Measurements from ENCODE around the gene FAM149A.

FAM149A gene

DNA sequence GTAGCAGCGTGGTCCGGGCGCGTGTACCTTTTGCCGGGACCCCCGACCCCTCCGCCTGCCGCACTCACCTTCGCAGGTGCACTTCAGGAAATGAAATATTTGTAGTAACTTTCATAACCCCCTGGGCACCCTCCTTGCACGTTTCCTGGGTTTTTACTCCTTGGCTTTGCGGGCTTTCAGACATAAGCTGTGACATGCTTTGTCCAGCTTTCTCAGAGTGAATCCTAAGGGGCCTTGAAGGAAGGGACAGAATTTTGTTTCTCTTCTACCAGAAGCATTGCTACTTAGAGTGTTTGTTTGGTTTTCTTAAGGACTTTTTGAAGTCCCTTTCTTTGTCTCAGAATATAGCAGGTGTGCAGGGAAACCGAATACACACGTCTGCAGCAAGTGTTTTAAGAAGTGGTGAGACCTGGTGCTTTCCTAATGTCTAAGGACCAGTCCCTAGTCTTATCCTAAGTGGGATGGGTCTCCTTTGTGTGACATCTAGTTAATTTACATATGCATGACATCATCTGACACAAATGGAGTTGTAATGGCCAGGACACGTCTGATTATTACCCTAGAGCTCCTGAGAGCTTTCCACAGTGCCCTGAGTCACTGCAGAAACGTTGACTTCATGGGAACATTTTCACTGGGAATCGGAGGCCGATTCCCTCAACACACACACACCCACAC lies 1.3 kb downstream of the FAM149A start:
- DNase-seq = no peak

DNA sequence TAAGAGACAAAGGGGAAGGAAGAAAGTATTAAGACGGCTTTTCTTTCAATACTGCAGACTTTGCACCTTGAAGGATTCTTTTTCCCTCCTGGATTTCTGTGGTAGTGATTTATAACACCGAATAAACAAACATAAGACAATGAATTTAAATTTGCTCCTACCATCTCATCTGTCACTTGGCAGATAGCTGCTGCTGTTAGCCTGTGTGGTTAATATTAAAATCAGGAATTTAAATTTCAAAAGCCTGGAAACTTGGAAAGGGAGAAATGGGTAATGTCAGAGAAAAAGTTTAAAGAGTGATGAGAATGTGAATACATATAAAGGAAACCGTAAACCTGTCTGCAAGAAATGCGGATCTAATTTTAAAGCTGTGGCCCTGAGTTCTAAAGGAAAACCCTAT lies 3.4 kb downstream of the FAM149A start:
- no peak for DNase-seq

DNA sequence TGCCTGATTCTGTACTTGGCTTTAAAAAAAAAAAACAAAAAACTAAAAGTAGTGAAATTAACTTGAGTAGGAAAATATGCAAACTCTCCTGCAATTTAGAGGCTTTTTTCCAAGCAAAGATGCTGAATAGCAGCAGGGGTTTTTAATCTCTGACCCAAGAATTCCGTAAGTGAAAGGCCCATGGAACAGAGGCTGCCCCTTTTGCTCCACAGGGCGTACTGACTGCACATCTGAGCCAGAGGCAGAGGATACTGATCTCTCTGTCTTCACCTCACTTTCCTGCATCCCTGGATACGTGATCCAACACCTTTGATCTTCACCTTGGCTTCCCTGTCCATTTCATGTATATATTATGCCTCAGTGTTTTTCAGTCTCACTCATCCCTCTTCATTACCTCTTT lies 3.9 kb downstream of the FAM149A start:
- DNase-seq = no peak

DNA sequence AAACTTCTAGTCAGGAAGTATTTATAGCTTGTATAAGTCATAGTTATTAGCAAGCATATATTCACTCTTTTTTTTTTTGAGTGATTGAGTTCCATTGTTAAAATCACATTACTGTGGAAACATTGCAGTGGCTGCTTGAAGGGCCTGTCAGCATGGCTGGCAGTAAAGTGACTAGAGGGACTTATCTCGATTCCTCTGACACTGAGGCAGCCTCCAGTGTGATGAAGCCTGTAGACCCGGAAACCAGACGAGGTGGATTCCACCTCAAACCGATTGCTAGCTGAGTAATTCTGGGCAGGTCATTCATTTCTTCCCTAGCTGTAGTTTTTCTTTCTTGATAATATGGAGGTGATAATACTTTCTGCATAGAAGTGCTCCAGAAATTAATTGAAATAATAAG lies 4.7 kb downstream of the FAM149A start:
- no peak for DNase-seq

DNA sequence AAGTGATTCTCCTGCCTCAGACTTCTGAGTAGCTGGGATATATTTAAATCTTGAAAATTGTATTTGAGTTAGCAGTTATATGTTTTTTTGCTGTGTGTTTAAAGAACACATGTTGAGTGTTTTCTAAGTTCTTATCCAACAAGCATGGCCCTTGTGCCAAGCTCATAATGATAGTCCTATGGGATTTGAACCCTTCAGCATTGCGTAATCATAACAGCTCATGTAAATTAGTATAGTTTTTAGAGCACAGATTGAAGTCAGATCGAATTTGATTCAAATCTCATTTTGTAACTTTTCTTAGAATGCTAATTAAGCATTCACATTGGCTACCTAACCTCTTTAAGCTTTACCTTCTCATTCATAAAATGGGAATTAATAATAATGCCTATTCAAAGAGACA lies 12.2 kb downstream of the FAM149A start:
- no peak for DNase-seq

DNA sequence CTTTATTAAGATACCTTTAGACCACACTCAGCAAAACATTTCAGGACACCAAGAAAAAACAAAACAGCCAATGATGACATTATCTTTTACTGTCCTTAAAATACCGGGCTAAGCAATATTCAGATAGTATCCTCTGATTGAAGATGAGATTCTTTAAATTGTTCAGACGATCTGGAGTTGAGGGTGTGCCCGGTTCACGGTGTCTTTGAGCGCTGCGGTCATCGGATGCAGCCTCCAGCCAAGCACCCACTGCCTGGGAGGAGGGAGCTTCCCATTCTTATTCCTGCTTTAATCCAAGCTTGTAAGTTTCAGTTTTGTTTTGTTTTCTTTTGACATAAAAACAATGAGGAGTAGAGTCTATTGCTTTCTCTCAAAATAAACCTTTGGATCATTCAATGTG lies 14.1 kb downstream of the FAM149A start:
- DNase-seq = no peak

DNA sequence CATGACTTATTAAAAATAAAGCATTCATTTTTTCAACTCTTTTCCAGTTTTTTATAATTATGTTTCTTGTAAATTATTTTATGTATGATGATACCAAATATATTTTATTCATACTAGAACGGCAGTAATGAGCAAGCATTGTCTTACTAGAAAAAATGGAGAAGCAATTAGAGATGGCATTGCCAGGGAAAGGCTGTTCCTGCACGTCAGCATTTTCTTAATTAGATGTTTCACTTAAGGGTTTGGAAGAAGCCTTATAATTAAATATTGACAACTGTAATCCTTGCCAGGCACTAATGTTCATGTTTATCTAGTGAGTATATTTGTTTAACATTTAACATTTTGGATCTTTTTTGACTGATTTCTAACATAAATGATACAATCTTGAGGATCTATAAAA lies 16.6 kb downstream of the FAM149A start:
- DNase-seq = no peak

DNA sequence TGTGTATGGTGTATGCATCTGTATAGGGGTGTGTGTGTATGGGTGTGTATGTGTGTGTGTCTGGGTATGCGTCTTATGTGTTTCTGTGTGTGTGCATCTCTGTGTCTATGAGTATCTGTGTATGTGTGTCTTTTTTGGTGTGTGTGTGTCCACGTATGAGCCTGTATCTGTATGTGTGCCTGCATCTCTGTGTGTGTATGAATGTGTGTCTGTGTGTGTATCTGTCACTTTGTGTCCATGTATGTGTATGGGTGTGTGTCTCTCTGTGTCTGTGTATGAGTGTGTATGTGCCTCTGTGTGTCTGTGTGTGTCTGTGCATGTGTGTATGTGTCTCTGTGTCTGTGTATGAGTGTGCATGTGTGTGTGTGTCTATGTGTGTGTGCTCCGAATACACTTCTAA lies 24.3 kb downstream of the FAM149A start:
- DNase-seq = no peak

DNA sequence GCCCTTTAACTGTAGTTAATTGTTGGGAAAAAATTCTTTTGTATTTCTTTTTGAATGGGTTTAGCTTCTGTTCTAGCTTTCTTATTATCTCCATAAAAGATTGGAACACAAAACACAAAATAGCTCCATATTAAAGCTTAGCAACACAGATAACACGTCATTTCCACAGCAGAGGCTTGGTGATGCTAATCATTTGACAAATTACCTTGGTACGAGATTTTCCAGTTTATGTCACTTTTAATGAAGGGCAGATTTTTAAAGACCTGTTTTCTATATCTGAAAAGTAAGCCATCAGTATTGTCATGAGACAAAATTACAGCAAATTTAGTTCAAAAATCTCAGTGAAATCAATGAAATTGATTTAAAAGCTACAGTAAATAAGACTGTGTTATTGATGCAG lies 27.4 kb downstream of the FAM149A start:
- DNase-seq = no peak

DNA sequence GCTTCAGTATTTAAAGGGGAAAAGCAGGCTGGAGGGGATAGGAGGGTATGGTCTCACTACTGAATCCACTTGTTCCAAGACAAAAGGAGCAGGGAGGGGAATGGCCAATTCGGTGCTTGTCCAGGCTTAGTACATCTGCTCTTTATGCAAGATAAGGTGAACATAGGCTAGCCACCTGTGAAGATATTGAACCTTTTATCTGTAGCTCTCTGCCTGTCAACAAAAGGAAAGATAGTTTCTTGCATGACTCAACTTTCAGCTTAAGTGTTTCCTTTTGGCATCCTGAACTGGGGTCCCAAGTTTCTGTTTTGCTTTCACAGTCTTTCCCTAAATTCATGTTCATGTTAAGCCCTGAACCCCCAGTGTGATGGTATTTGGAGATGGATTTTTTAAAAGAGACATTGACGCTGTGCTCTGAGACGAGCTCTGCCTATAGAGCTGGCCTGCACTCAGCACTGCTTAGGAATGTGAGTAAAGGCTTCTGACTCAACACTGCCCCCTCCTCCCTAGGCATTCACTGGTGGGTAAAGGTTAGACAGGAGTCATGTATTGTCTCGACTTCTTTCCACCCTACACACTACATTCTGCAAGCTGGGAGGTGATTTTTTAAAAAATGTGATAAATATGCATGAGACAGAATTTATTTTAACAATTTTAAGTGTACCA lies 28.2 kb downstream of the FAM149A start:
- DNase-seq = peak; percentile 63

DNA sequence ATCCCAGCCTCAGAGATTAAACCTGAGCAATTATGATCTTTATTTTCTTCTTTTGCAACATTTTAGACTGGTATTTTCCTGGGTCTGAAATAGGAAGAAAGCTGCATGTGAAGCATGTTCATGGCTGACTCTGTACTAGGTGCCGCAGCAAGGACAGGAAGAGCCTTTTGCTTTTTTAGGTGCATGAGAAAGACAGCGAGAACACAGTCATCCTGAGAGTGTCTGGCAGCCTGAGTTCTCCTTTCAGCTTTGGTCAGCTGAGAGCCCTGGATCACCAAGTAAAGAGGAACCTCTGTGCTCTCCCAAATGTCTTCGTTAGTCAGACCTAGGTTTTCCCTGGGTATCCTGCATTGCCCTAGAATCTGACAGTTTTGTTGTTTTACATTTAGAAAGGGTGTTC lies 29.8 kb downstream of the FAM149A start:
- DNase-seq = no peak

DNA sequence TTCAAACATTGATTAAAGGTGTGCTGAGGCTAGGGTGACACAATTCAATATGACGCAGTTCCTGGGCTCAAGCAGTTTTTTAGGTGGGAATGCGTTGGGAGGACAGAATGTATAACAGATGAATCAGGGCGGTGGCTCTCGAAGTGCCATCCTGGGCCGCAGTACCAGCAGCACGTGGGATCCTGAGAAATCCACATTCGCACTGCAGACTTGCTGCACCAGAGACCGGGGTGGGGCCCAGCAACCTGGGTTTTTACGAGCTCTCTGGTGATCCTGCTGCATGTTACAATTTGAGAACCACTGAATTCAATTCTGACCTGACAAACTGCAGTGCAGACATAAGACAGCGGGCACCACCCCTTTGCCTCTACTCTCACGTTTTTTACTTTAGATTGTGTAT lies 30.4 kb downstream of the FAM149A start:
- DNase-seq = no peak

DNA sequence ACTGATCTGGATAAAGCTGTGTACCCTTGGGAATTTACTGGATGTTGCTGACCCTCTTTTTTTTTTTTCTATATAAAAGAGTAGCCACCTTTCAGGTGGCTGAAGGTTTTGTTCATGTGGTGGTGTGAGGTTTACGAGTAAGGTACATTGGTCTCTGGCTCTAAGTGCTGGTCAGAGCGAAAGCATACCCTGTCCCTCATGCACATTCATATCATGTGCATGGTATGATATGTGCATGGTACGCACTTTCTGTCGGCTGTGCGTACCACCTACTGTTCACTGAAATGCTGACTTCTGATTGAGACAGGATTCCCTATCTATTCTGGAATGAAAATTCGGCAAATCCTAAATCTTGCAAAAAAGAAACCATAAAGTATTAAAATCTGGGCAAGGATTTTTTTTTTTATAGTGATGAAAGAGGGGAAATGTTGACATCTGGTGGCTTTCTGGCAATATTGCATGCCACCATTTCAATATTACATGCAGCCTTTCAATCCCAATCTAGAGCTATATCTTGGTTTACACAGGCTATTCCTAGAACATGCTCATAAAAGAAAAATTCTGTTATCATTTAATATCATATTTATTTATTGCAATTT lies 32.8 kb downstream of the FAM149A start:
- DNase-seq = peak; percentile 23

DNA sequence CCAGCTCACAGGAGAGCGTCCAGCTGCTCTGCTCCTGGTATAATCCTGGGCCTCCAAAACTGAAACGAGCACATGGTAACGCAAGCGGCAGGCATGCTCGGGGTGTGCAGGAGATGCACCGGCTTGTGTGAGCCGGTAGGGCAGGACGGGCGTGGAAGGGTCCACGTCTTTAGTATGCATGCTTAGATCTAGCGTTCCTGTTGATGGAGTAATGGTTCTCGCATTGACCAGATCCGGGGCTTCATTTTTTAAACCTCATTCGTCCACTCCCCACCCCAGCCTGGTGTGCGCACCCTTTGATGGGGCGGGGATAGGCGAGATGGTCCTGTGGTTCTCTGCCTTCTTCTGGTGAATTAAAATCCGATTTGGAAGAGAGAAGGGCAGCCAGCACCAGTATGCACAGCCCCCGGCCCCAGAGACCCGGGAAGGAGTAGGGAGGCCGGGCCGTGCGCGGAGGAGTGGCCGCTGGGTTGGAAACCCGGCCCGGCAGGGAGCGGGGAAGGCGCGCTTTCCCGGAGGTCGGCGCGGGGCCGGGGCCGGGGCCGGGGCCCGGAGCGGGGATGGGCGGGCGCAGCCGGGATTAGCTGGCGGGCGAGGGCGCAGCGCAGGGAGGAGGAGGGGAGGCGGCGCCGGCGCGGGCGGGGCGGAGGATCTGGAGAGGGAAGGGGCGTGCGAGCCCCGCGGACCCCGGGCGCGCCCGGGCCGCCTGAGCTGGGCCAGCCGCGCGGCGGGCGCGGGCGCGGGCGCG lies 39.9 kb downstream of the FAM149A start:
- peak; percentile 50 for DNase-seq

DNA sequence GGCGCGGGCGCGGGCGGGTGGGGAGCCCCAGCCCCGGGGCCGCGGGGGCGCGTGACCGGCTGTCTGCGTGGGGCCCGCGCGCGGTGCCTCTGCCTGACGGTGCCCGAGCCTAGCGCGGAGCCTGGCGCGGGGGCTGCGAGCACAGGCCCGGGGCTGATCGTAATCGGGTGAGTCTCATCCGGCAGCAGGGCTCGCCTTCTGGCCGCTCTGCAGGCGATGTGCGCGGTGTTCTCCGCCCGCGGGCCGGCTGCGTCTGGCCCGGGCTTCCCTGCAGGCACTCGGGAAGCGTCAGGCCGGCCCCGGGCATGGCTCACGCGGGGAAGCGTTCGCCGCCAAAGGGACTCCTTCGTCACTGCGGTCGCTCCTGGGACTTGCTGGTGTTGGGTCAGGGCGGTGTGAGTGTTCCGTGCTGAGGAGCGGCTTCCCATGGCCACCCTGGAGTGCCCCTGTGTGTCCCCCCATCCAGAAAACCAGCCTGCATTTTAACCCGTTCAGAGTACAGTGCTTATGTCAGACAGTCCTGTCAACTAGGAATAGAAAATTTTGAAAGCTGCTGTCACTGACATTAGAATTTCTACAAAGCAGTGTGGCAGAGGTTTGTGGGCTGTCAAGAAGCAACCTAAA lies 40.6 kb downstream of the FAM149A start:
- DNase-seq = peak; percentile 55

DNA sequence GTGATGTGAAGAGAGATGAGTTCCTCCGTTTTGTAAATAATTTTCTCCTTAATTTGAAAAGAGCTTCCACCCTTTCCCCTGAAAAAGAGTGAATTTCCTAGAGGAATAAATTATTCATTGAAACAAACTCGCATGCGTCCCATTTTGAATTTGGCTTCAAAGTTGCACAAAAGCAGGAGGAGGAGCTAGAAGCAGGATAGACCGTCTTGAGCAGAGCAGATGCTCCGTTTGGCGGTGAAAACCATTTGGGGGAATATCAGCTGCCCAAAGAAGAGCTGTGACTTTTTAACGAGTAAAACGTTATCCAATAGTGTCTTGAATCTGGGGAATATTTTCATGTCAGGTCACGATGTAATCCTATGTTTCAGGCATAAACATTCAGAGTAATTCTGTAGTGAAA lies 42.0 kb downstream of the FAM149A start:
- no peak for DNase-seq

DNA sequence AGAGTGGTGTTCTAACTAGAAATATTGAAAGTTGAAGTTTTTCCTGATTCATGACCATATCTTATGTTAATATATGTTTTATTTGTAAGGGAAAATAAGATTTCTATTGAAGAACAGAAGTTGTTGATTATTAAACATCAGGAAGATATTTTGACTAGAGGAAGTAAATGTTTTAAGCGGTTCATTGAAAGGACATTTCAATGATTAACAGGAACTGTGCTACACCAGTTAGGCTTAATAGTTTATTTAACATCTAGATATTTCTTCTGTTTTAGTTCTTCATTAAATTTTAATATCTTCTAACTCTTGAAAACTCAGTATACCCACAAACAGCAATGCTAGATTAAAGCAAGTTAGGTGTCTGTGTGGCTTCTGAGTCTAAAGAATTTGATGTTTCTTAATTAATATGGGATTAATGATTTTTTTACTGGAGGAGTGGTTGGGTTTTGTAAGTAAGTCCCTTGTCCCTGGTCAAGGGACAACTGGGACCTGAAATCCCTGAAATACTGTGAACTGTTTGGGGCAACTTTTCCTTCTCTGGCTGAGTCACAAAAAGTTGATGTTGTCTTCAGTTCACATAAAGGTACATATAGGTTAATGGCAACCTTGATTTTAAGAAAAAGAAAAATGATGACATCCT lies 44.0 kb downstream of the FAM149A start:
- DNase-seq = no peak

DNA sequence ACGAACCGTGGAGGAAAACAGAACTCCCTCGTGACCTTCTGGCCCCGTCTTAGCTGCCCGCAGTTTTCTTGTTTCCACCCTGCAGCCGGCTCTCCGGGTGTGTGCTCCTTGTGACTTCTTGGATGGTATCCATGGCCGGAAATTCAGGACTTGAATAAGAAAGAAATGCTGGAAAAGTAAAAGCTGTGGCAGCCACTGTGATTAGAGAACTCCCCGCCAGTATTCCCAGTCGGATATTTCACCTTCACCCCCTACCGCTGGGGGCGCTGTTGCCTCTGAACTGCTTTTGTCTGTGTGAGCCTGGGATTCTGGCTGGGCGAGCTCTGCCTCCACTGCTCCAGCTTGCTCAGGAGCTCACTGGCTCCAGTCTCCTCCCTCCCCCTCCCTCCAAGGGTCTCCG lies 45.4 kb downstream of the FAM149A start:
- DNase-seq = peak; percentile 3

DNA sequence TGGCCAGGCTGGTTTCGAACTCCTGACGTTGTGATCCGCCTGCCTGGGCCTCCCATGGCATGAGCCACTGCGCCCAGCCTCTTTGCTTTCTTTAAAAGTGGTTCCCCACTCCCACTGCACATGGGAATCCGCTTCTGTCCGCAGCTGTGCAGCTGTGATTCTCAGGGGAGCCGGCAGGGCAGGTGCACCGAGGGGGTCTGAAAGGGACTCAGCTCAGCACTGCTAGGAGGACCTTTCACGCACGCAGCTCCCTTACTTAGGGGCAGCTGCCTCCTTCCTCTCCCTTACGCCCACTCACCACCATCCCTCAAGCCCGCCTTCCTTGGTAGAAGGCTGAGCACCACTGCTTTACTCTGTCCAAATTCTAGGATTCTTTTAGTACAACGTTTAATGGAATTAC lies 46.4 kb downstream of the FAM149A start:
- DNase-seq = no peak

DNA sequence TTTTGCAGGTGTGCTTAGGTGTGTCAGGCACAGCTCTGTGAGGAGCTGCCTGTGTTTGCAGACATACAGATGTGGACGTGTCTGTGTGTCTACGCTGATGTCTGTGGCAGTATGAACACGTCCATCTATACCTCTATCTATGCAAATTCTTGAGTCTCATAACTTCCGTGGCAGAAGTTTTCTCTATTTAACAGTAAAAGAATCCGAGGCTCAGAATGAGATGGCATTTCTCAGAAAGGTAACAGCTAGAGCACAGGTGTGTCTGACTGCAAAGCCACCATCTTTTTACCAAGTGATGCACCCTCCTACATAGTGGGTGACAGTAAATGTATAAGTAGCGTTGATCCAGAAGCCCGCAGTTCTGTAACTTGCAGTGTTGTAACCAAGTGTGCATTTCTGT lies 47.0 kb downstream of the FAM149A start:
- DNase-seq = no peak

DNA sequence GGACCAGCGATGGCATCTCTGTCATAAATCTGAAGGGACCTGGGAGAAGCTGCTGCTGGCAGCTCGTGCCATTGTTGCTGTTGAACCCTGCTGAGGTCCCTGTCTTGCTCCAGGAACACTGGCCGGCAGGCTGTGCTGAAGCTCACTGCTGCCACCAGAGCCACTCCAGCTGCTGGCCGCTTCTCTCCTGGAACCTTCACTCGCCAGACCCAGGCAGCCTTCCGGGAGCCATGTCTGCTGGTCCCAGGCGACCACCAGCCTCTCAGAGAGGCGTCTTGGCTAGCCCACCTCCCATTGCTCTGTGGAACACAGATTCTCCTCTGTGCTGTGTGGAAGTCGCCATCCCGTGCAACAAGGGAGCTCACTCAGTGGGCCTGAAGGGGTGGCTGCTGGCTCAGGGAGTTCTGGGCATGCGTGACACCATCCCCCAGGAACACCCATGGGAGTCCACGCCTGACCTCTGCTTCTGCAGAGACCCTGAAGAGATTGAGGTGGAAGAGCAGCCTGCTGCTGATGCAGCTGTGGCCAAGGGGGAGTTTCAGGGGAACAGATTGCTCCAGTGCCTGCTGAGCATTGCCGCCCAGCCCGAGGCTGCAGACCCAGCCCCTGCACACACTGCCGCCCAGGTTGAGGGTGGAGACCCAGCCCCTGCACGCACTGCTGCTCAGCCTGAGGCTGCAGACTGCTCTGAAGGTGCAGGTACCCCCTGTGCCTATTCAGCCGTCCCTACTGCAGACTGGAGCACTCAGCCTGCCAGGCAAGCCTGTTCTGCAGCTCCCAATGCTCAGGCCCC lies 53.7 kb downstream of the FAM149A start:
- DNase-seq = no peak

DNA sequence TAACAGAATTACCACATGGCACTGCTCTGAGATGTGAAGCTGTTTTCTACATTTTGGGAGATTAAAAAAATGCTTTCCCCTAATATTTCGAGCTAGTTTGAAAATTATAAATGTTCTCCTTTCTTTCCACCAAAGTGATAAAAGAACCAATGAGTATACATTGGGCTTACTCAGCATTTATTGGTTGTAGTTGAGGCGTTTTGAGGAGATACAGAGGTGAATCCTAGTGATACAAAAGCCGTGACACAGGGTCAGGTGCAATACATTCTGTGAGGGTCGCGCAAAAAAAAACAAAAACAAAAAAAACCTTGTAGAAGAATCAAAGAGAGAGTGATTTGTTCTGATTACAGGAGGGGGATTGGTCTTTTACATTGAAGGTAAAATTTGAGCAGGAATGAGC lies 54.5 kb downstream of the FAM149A start:
- DNase-seq = no peak
